NCI-H526 (cell line): ENCODE data around the gene POLR1E.

ENCODE experiments used
- DNase-seq, 2 experiments: peaks; one replicate each; lab custom pipeline; 2025; lab: John Stamatoyannopoulos, UW

The POLR1E gene

GRCh38 chr9:37485389-37486255, at the start of gene POLR1E:
Gene POLR1E, plus strand, starts transcription at chr9:37485948. Its CDS starts 100 bp downstream, at chr9:37486048.
- DNase-seq: peak; percentile 88 to 98

- no peak for DNase-seq
These were observed 49.2 kb upstream of the POLR1E start for GRCh38 chr9:37436540-37436939.

- no peak for DNase-seq
These were observed 48.7 kb upstream of the POLR1E start for GRCh38 chr9:37437010-37437409.

GRCh38 chr9:37437621-37438020, 48.1 kb upstream of the POLR1E start:
- DNase-seq: no peak

- no peak for DNase-seq
These were observed 47.4 kb upstream of the POLR1E start for GRCh38 chr9:37438359-37438758.

GRCh38 chr9:37441776-37442370, 43.9 kb upstream of the POLR1E start:
- no peak for DNase-seq

- no peak for DNase-seq
These were observed 43.2 kb upstream of the POLR1E start for GRCh38 chr9:37442556-37442955.

- no peak for DNase-seq
These were observed 42.2 kb upstream of the POLR1E start for GRCh38 chr9:37443566-37443965.

GRCh38 chr9:37444890-37445289, 40.9 kb upstream of the POLR1E start:
- no peak for DNase-seq

GRCh38 chr9:37445832-37446231, 39.9 kb upstream of the POLR1E start:
- DNase-seq: no peak

GRCh38 chr9:37446401-37446800, 39.3 kb upstream of the POLR1E start:
- no peak for DNase-seq

GRCh38 chr9:37447111-37447510, 38.6 kb upstream of the POLR1E start:
- no peak for DNase-seq

- DNase-seq: peak in 1 of 2 experiments; percentile 14
These were observed 35.7 kb upstream of the POLR1E start for GRCh38 chr9:37449862-37450632.

- no peak for DNase-seq
These were observed 34.1 kb upstream of the POLR1E start for GRCh38 chr9:37451628-37452027.

- no peak for DNase-seq
These were observed 33.1 kb upstream of the POLR1E start for GRCh38 chr9:37452611-37453010.

- DNase-seq: no peak
These were observed 31.9 kb upstream of the POLR1E start for GRCh38 chr9:37453827-37454226.

GRCh38 chr9:37454238-37454637, 31.5 kb upstream of the POLR1E start:
- no peak for DNase-seq

- no peak for DNase-seq
These were observed 29.7 kb upstream of the POLR1E start for GRCh38 chr9:37455884-37456647.

- no peak for DNase-seq
These were observed 28.9 kb upstream of the POLR1E start for GRCh38 chr9:37456817-37457216.

- no peak for DNase-seq
These were observed 21.7 kb upstream of the POLR1E start for GRCh38 chr9:37464006-37464405.

GRCh38 chr9:37464426-37465248, 21.1 kb upstream of the POLR1E start:
- peak; percentile 65 to 97 for DNase-seq
